GM19099 (cell line): ENCODE data around the gene BRD7.

ENCODE experiments used
- POLR2A ChIP-seq: IDR thresholded peaks from 3 replicates; pipeline ENCODE4 v1.6.1; 2011; ENCODE audit warnings: low read depth; ENCODE audit not compliant: insufficient read length; ENCODE audit errors: extremely low read depth

The BRD7 gene

DNA sequence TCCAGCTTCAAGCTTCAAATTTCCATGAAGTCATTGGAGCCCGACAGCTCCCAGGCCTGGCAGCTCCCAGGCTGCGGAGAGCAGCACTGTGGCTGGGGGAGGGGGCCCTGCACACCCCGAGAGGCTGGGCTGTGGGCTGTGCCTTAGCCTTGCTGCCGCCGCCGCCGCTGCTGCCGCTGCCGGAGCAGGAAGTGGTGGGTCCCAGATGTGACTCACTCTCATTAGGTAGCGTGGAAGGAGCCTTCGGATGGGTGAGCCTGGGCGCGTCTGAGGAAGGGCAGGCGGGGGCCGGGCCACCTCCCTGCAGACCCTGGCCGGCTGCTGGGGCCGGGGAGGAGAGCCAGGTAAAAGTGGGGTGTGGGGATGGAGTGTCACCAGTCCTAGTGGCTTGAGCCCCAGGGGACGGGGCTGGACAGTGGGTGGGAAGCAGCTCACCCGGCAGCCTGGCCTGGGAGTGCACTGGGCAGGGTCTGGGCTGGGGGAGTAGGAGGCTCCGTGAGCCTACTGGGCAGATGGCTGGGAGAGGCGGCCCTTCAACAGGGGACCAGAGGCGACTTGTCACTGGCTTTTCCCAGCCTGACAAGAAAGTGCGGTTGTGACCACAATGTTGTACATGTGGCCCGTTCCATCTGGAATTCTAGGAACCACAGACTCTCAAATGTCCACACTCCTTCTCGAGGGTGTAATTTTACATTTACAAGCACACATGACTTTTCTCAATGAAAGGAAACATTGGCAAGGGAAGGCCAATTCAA, 102.3 kb downstream of the BRD7 start, which contains the start of gene ADCY7:
Gene ADCY7, plus strand, starts transcription at position 215 of the 755 bp plus-strand sequence. CDS start 21,629 bp downstream, outside the sequence.
- peak; percentile 70 for TF ChIP-seq POLR2A
